ENCODE data around the gene TMEM42.

- peak; percentile 40 for TF ChIP-seq RCOR1 (IDR thresholded peaks at IDR 0.05; ENCODE audit: insufficient replicate concordance, low read length)
- TF ChIP-seq, protein P1, sequence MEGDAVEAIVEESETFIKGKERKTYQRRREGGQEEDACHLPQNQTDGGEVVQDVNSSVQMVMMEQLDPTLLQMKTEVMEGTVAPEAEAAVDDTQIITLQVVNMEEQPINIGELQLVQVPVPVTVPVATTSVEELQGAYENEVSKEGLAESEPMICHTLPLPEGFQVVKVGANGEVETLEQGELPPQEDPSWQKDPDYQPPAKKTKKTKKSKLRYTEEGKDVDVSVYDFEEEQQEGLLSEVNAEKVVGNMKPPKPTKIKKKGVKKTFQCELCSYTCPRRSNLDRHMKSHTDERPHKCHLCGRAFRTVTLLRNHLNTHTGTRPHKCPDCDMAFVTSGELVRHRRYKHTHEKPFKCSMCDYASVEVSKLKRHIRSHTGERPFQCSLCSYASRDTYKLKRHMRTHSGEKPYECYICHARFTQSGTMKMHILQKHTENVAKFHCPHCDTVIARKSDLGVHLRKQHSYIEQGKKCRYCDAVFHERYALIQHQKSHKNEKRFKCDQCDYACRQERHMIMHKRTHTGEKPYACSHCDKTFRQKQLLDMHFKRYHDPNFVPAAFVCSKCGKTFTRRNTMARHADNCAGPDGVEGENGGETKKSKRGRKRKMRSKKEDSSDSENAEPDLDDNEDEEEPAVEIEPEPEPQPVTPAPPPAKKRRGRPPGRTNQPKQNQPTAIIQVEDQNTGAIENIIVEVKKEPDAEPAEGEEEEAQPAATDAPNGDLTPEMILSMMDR (conservative IDR thresholded peaks at IDR 0.05; ENCODE audit: low read depth, low read length) = no peak
- TF ChIP-seq POLR2A (IDR thresholded peaks at IDR 0.05; ENCODE audit: low read depth, low read length) = no peak
Observed at GRCh38 chr3:44885618-44886017, 23.9 kb downstream of the TMEM42 start.
